ENCODE measurements around the gene PLS1.

The PLS1 gene

GRCh38 chr3:142670120-142670519 lies 73.9 kb downstream of the PLS1 start:
- no peaks in the 10 kb centered on the region for H3K36me3 ChIP-seq (ENCODE audit: low read depth)
- TF ChIP-seq, protein P1, sequence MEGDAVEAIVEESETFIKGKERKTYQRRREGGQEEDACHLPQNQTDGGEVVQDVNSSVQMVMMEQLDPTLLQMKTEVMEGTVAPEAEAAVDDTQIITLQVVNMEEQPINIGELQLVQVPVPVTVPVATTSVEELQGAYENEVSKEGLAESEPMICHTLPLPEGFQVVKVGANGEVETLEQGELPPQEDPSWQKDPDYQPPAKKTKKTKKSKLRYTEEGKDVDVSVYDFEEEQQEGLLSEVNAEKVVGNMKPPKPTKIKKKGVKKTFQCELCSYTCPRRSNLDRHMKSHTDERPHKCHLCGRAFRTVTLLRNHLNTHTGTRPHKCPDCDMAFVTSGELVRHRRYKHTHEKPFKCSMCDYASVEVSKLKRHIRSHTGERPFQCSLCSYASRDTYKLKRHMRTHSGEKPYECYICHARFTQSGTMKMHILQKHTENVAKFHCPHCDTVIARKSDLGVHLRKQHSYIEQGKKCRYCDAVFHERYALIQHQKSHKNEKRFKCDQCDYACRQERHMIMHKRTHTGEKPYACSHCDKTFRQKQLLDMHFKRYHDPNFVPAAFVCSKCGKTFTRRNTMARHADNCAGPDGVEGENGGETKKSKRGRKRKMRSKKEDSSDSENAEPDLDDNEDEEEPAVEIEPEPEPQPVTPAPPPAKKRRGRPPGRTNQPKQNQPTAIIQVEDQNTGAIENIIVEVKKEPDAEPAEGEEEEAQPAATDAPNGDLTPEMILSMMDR (IDR thresholded peaks at IDR 0.05; ENCODE audit: poor library complexity, severe bottlenecking) = no peak
- H3K27ac ChIP-seq (ENCODE audit: poor library complexity, severe bottlenecking) = no peak overlapping the region
- no peaks in the 10 kb centered on the region for H3K9me3 ChIP-seq (ENCODE audit: severe bottlenecking)
- no peak for ATAC-seq (ENCODE audit: low read depth)
- DNase-seq (ENCODE audit: low spot score) = no peak
- no peak overlapping the region for H3K4me3 ChIP-seq (ENCODE audit: severe bottlenecking)
- H3K4me1 ChIP-seq (ENCODE audit: insufficient read depth, poor library complexity, severe bottlenecking) = no peaks in the 10 kb centered on the region
- H3K27me3 ChIP-seq (ENCODE audit: insufficient read depth, poor library complexity, severe bottlenecking) = no peaks in the 10 kb centered on the region

- TF ChIP-seq, protein P1 (IDR thresholded peaks at IDR 0.05; ENCODE audit: poor library complexity, severe bottlenecking) = no peak
- DNase-seq (ENCODE audit: low spot score) (no peak), ATAC-seq (ENCODE audit: low read depth) (no peak)
- H3K27ac ChIP-seq (ENCODE audit: poor library complexity, severe bottlenecking) = no peak overlapping the region
- H3K4me1 ChIP-seq (ENCODE audit: insufficient read depth, poor library complexity, severe bottlenecking) = no peaks in the 10 kb centered on the region
- H3K27me3 ChIP-seq (ENCODE audit: insufficient read depth, poor library complexity, severe bottlenecking) = no peaks in the 10 kb centered on the region
- no peaks in the 10 kb centered on the region for H3K9me3 ChIP-seq (ENCODE audit: severe bottlenecking)
- H3K36me3 ChIP-seq (ENCODE audit: low read depth) = no peaks in the 10 kb centered on the region
- no peak overlapping the region for H3K4me3 ChIP-seq (ENCODE audit: severe bottlenecking)
These were observed 80.0 kb downstream of the PLS1 start for GRCh38 chr3:142676151-142676550.

GRCh38 chr3:142680710-142681109 lies 84.5 kb downstream of the PLS1 start:
- TF ChIP-seq, protein P1 (IDR thresholded peaks at IDR 0.05; ENCODE audit: poor library complexity, severe bottlenecking) = peak; percentile 37
- Histone ChIP-seq H3K27ac (ENCODE audit: poor library complexity, severe bottlenecking) (no peak overlapping the region), H3K36me3 (ENCODE audit: low read depth) (no peaks in the 10 kb centered on the region), H3K9me3 (ENCODE audit: severe bottlenecking) (no peaks in the 10 kb centered on the region), H3K4me1 (ENCODE audit: insufficient read depth, poor library complexity, severe bottlenecking) (no peaks in the 10 kb centered on the region), H3K27me3 (ENCODE audit: insufficient read depth, poor library complexity, severe bottlenecking) (no peaks in the 10 kb centered on the region), H3K4me3 (ENCODE audit: severe bottlenecking) (no peak overlapping the region)
- DNase-seq (ENCODE audit: low spot score) (no peak), ATAC-seq (ENCODE audit: low read depth) (peak; percentile 52; the same call in 1 of the 3 replicates)

DNA sequence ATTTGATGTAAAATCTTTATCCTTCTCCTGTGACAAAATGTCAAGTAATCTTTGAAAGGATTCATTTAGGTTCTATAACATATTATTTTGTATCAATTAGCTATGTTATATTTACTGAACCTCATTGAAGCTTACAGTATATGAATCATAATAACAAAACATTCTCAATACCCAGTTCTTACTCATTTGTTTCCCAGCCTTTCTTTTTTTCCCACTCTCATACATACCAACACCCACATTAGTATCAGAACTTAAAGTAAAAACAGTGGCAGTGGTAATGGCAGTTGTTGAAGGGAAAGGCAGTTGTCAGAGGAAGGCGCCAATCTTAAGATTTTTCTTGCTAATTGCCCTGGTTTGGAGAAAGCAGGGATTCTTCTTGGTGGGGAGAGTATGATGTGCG lies 94.4 kb downstream of the PLS1 start:
- Histone ChIP-seq H3K4me1 (ENCODE audit: insufficient read depth, poor library complexity, severe bottlenecking) (no peaks in the 10 kb centered on the region), H3K27me3 (ENCODE audit: insufficient read depth, poor library complexity, severe bottlenecking) (no peaks in the 10 kb centered on the region), H3K27ac (ENCODE audit: poor library complexity, severe bottlenecking) (no peak overlapping the region), H3K9me3 (ENCODE audit: severe bottlenecking) (peaks cover 2% of the 10 kb centered on the region), H3K4me3 (ENCODE audit: severe bottlenecking) (no peak overlapping the region), H3K36me3 (ENCODE audit: low read depth) (peaks cover 5% of the 10 kb centered on the region; the same call in 1 of the 2 replicates)
- ATAC-seq (ENCODE audit: low read depth) (no peak), DNase-seq (ENCODE audit: low spot score) (no peak)
- TF ChIP-seq, protein P1 (IDR thresholded peaks at IDR 0.05; ENCODE audit: poor library complexity, severe bottlenecking) = no peak

DNA sequence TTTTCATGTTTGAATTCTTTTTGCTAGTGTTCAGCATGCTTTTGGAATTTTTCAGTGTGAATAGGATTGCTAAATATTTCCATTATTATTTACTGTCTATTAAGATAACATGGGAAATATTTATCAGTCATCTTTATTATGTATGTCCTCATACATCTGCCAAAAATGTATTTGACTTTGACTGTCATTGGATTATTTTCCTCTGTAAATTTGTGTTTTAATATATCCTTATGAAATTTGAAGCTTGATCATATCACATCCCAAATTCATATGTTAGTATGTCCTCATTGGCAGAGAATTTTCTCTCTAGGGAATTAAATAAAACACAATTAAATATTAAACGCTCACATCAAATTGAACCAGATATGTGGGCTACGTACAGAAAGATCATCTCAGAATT lies 95.3 kb downstream of the PLS1 start:
- ATAC-seq (ENCODE audit: low read depth) = no peak
- Histone ChIP-seq H3K4me3 (ENCODE audit: severe bottlenecking) (no peak overlapping the region), H3K27me3 (ENCODE audit: insufficient read depth, poor library complexity, severe bottlenecking) (no peaks in the 10 kb centered on the region), H3K36me3 (ENCODE audit: low read depth) (peaks cover 5% of the 10 kb centered on the region; the same call in 1 of the 2 replicates), H3K9me3 (ENCODE audit: severe bottlenecking) (peaks cover 2% of the 10 kb centered on the region), H3K4me1 (ENCODE audit: insufficient read depth, poor library complexity, severe bottlenecking) (no peaks in the 10 kb centered on the region), H3K27ac (ENCODE audit: poor library complexity, severe bottlenecking) (no peak overlapping the region)
- DNase-seq (ENCODE audit: low spot score) = no peak
- TF ChIP-seq, protein P1 (IDR thresholded peaks at IDR 0.05; ENCODE audit: poor library complexity, severe bottlenecking) = no peak

All from RWPE2 (cell line).